GM12864 (cell line): ENCODE measurements around the gene SMIM32.

Experiments used
- DNase-seq: peaks from one replicate; pipeline ENCODE4 v3.0.0-alpha.2; 2011; ENCODE audit warnings: low read depth
- H3K4me3 ChIP-seq: 2 replicates; pipeline ENCODE4 v1.5.1; 2011; ENCODE audit warnings: mild to moderate bottlenecking, low read depth, low read length, control low read depth
- CTCF ChIP-seq: IDR thresholded peaks from 2 replicates; pipeline ENCODE4 v1.5.1; 2011; ENCODE audit warnings: low read depth, mild to moderate bottlenecking, moderate library complexity, low read length, control low read depth, inconsistent platforms; ENCODE audit errors: missing control alignments

Gene SMIM32

GRCh38 chr5:136155078-136155477, 37.9 kb downstream of the SMIM32 start:
- TF ChIP-seq CTCF = no peak
- H3K4me3 ChIP-seq = no peak overlapping the region
- DNase-seq = no peak

- TF ChIP-seq CTCF = no peak
- H3K4me3 ChIP-seq = no peak overlapping the region
Measured at GRCh38 chr5:136153581-136154236, 39.3 kb downstream of the SMIM32 start.

DNA sequence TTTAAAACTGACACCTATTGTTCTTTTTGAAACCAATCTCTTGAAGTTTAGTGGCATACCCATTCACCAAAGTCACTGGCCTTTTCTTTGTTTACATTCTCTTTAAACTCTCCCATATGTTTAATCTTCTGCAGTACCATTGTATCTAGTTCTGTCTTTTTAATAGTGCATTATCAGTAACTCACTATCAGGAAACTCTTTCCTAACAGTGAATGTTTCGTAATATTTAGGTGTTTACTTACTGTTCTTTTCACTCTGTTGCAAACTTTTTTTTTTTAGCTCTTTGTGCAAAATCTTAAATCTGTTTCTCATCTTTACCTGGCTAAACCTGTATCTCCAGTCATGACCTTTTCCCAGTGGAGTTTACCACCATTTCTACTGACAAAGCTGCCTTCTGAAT, 43.1 kb downstream of the SMIM32 start:
- no peak for TF ChIP-seq CTCF
- no peak for DNase-seq
- no peak overlapping the region for H3K4me3 ChIP-seq

More at GRCh38 chr5:136153581-136154236, 39.3 kb downstream of the SMIM32 start:
- no peak for DNase-seq

GRCh38 chr5:136147632-136148031, 45.3 kb downstream of the SMIM32 start:
- no peak overlapping the region for H3K4me3 ChIP-seq
- no peak for TF ChIP-seq CTCF
- DNase-seq = no peak

DNA sequence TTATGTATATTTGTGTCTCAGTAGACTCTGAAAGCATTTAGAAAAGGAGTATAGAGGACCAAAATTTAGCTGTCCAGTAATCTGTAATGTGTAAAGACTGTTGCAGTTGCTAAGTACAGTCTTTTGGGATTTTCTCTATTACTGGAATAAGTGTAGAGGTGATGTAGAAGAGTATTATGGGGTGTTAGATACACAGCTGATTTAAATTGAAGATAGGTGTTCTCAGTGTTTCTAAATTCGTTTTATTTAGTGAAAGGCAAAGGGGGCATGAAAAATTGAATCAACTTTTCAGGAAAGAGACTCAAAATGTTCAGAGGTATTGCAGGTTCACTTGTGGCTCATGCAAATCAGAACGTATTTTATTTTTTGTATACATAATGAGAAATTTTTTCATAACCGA, 46.8 kb downstream of the SMIM32 start:
- no peak overlapping the region for H3K4me3 ChIP-seq
- no peak for DNase-seq
- no peak for TF ChIP-seq CTCF

- no peak for TF ChIP-seq CTCF
- H3K4me3 ChIP-seq = no peak overlapping the region
- no peak for DNase-seq
Measured at GRCh38 chr5:136145030-136145429, 47.9 kb downstream of the SMIM32 start.

GRCh38 chr5:136143763-136144162, 49.2 kb downstream of the SMIM32 start:
- no peak for DNase-seq
- no peak for TF ChIP-seq CTCF
- H3K4me3 ChIP-seq = no peak overlapping the region
